ENCODE results near the gene CREB3L2. TPM values are rescaled to one million over a fixed set of nuclear protein-coding genes. Genes with fewer than 3 reads are reported as not detected.

Gene CREB3L2
- total RNA-seq, 1 donor from 2014 or later, result 29.5 TPM

DNA sequence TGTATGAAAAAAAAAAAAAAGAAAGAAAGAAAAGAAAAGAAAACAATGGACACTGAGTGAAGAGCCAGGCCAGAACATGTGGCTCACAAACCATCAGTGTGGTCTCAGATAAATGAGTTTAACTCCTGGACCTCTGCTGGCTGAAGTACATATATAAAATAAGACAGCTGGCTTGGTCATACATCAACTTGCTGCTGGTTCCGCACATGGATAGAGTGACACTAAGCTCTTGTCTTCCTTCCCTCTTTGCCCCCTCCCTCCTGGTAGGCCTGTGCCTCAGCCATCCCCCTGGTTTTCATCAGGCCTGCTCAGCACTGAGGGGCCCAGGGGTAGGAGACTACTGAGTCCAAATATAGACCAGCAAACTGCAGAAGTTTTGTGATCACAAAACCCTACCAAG is 97.1 kb downstream of the CREB3L2 start:
- DNase-seq (ENCODE audit: low read depth in 2 of 2), result no peak

DNA sequence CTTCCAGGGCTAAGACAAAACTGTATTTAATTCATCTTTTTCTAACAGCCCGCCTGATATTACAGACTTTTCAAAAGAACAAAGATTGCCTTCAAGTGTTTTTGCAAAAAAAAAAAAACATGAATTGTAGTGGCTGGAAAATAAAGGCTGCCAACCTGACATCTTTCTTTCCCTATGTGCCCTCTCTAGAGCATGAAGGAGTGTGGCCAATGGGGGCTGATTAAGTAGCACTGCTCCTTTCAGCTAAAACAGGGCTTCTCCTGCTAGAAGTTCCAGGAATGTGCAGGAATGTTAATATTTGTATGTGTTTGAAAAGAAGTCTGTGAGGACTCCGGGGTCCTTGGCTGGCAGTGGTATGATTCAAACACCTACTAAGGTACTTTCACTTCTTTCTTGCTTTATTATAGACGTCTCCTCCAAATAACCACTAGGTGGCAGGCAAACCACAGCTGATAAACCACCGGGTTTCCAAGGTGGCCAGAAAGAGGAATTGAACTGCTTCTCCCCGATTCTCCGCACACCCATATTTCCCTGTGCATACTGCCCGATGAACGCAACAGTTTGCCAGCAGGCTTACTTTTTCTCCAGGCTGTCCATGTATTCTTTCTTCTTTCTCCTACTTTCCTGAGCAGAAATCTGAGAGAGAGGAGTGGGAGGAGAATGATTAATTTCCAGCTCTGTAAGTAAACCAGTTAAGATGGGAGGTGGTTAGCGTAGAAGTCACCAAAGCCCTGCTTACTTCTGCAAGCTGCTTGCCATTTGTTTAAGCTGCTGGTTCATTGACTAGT is 98.3 kb downstream of the CREB3L2 start:
- peak; percentile 61 to 79 for DNase-seq (ENCODE audit: low read depth in 2 of 2)

DNA sequence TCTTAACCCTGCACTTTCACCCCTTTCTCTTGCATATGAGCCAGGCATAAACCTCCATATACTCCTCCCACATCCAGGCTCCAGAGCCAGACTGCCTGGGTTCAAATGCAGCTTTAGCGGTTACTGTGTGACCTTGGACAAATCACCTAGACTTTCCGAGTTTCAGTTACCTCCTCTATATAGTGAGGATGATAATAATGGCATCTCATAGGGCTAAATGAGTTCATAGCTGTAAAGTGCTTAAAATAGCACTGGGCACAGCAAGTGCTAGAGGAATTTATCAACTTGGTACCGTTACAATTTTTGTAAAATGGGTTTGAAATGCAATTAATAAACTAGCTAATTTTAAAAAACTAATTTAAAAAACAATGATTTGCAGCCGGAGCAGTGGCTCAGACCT is 101.7 kb downstream of the CREB3L2 start:
- DNase-seq (ENCODE audit: low read depth in 2 of 2), result no peak

DNA sequence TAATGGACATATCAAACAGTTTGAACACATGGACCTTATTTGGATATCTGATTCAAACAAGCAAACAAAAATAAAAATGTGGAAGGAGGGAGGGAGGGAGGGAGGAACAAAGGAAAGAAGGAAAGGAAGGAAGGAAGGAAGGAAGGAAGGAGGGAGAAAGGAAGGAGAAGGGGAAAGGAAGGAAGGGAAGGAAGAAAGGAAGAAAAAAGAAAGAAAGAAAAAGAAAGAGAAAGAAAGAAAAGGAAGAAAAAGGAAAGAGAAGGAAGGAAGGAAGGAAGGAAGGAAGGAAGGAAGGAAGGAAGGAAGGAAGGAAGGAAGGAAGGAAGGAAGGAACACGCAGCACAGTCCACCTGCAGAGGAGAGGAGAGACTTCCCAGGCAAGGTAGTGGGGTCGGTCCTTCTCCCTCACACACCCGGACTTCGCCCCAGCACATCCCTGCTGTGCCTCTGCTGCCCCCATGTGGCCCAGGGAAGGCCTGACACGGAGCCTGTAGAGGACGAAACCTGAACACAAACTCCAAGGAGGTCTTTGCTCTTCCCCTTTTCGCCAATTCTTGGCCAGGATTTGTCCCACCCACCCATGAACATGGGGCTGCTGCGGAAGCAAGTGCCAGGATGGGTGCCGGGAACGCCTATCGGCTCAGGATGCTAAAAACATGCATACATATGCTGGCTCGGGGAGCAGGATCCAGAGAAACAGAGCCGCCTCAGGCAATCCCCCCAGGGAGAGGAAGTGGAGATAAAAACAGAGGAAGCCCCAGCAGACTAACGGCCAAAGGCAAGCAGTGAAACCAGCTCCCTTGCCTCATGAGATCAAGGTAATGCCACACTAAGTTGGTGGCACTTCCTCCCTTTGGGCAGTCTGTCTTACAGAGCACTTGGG is 102.8 kb downstream of the CREB3L2 start:
- DNase-seq (ENCODE audit: low read depth in 2 of 2), result peak; percentile 58 to 78

DNA sequence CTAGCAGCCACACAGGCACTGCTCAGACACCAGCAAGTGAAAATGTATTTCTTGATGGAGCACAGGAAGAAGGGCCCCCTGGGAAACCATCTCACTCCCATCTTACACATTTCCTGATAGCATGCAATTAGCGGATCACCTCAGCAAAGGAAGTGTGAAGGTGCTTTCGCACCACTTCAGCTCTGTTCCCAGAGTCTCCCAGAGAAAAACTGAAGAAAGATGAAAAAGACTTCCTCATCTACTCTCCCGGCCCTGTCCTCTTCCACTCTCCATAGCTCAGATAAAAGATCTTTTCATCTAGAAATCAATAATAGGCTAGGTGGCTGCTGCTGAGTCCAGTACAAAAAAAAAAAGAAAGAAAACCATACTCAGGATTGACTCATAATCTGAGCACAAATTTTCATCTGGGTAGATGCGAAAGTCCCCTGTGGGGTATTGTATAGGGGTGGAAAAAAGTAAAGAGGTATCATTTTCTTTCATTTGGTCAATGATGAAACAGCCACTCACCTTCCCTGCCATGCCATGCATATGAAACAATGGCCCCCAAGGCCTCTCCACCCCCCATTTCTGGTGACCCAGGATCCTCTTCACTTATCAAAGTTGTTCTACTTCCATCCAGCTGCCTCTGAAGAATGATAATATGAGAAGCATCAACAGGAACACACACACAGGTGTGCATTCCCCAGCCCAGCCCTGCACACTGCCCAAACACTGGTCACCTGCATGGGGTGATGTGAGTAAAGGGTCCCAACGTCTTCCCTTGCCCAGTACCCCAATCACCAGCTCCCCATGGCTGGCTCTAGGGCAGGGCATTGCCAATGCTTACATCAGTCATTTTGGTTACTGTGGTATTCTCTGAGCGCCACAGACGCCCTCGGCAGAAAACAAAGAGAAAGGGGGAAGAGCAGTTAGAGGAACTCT is 106.3 kb downstream of the CREB3L2 start:
- DNase-seq (ENCODE audit: low read depth in 2 of 2), result no peak

DNA sequence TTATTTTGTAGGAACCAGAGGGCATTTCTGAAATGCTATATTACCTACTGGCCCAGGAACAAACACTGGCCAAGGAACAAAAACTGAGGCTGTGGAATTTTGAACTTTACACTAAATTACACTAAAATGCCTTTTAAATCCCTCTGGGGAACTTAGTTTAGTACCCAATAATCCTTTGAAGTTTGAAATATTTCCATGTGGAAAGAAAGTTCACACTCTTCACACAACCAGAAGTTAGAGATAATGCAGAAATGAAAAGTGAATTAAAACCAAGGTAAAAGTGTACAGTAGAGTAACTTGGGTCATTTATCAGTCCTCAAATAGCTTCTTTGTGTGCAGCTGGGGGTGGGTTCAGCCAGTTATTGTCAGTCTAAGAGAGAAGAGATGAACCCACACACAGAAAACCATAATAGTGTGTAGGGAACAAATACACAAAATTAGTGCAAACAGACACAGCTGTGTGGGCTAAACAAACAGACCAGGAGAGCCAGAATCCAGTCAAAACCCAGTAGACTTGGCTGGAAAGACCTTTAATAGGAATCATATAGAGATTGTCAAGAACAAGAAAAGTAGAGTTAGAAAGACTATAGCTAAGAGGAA is 108.6 kb downstream of the CREB3L2 start:
- DNase-seq (ENCODE audit: low read depth in 2 of 2), result no peak

DNA sequence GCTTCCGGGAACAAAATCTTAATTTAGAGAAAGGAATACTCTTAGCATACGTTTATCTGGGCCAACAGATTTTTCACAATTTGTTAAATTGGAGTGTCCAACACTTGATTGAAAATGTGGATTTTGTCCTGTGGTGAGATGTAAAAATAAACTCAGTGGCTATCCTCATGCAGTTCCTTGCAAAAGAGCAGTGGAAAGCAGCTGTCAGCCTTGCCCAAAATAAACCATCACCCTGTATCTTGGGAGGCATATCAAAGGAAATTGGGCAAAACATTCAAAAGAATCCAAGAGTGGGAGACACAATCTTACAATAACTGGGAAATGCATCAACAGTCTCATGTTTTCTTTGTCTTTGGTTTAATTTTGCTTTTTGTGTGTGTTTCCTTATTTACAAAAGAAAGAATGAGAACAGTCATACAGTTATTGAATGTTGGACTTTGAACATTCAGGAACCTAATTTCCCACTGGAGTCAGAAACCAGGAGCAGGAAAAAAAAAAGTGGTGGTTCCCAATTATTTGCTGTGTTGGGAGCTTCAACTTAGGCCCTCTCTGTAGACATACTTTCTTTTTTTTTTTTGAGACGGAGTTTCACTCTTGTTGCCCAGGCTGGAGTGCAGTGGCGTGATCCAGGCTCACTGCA is 110.8 kb downstream of the CREB3L2 start:
- DNase-seq (ENCODE audit: low read depth in 2 of 2), result no peak

DNA sequence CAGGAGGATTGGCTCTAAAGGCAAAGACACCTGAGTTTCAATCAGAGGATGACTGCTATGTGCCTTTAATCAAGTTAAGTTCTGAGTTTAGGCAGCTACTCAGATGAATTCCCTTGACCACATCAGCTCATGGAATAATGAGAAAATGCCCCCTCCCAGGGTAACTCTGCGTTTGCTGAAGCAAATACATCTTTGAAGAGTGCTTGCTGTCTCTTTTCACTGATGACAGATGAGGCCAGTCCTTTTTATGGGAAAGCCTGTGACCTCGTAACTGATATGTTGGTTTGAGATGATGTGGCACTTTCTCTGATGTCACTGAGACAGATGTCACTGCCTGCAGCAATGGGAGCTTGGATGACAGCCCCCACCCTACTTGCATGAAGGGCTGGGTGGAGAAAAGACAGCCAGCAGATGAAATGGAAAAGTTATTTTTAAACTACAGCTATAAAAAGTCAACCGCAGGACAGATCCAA is 111.4 kb downstream of the CREB3L2 start:
- no peak for DNase-seq (ENCODE audit: low read depth in 2 of 2)

DNA sequence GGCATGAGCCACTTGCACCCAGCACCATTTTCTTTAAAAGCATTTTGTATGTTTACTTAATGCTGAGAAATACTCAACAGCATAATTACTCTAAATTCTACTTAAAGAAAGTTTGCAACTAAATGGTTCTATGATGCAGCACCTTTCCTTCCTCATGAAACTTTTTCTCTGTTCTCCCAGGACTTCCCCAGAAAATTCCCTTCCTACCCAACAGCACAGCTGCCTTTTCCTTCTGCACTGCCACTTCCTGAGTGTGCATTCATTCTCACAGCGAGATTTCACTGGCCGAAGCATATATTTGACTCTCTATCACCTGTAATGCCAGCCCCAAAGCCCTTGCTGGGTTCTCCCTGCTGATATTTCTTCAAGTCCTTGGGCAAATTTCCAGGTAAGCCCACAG is 113.6 kb downstream of the CREB3L2 start:
- no peak for DNase-seq (ENCODE audit: low read depth in 2 of 2)

DNA sequence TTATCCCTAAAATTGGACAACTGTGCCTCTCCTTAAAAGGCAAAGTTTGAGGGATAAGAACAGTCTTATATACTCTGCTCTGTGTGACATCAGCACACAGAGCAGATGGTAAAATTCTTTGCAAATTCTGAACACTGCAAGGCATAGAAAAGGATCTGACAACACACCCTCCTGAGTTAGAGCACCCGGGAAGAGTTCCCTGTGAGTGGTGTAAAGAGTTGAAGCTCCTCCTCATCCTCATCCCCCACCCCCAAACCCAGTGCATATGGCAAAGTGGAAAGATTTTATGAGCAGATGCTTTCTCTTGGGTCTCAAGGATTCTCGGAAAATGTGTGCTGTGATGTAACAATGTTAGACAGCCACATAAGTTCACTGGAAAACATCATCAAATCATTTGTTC is 115.1 kb downstream of the CREB3L2 start:
- DNase-seq (ENCODE audit: low read depth in 2 of 2), result no peak

DNA sequence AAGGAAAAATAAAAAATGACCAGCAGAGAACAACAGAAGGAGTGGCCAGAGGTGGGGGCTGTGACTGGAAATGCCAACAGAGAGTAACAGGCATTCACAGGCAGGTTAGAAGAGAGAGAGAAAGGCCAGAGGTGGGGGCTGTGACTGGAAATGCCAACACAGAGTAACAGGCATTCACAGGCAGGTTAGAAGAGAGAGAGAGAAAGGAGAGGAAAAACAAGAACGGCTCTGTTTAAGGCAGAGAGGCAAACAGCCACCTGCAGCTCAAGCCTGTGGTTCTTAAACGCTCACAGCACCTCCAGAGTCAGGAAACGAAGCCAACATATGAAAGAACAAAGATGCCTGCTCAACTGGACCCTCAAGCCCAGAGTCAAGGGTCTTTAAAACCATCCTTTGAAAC is 115.6 kb downstream of the CREB3L2 start:
- no peak for DNase-seq (ENCODE audit: low read depth in 2 of 2)

DNA sequence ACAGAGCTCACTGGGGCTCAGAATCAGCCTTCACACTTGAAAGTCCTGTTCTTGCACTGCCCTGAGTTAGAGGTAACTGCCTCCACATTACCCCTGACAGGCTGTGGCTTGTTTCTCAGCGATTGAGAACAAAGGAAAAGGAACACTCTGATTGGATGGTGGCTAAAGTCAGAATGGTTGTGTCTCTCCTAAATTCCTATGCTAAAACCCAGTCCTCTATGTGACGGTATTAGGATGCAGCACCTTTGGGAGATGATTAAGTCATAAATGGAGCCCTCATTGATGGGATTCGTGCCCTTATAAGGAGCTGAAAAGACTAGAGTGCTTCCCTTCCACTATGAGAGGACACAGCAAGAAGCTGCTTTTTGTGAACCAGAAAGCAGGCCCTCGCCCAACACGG is 116.2 kb downstream of the CREB3L2 start:
- no peak for DNase-seq (ENCODE audit: low read depth in 2 of 2)

DNA sequence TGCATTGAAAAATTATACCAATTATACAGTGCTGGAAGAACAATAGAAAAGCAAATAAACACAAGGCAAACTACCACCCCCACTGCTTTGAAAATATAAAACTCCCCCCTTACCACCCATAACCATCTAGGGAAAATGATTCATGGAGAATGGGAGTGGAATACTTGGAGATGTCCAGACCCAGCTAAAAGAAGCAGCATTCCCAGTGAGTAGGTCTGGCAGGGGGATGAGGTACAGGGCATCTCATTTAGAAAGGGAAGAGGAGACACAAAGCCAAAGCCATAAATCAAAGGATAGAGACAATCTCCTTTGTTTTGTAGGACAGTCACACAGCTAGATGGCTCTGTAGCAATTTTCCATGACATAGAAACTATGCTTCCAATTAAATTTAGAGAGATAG is 119.1 kb downstream of the CREB3L2 start:
- peak; percentile 44 to 56 for DNase-seq (ENCODE audit: low read depth in 2 of 2)

DNA sequence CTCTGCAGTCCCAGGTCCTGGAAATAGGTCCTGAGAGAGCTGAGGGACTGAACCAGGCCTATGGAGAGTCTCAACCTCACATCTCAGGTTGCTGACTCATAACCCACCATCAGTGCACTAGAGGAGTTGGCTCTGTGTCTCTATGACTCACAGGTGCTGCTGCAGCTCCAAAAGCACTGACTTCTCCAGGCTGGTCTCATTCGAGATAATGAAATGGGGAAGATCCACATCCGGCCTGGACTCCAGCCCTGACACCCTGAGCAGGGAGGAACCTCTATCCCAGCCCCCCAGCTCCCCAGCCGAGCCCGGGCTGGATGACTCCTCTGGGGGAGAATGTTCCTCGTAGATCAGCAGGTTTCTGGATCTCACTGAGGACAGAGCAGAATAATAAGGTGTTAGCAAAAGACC is 119.6 kb downstream of the CREB3L2 start:
- DNase-seq (ENCODE audit: low read depth in 2 of 2), result peak in 1 of 2 donors; percentile 90

DNA sequence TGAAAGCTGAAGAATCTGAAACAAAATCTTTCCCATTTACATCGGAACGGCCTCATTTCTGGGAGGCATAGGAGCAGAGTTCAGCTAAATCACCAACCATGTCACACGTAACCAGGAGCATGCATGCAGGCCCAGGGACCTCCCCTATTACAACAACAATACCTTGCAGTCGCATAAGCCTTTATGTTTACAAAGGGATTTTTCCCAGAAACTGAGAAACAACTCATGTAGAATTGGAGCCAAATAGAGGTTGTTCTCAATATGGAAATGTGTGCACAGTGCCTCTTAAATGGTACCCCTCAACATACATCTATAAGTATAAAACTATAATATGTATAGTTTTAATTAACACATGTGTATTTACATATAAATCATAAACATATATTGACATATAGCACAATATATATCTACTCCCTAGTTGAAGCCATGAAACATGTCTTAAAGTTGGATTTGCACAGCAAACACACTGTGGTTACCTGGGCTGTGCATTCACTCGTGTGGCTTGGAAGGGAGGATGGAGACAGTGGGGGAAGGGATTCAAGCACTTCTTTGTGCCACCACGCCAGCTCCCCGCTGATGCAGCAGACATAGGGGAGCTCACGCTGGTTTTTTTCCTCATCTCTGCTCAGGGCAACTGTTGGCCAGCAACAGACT is 120.2 kb downstream of the CREB3L2 start:
- DNase-seq (ENCODE audit: low read depth in 2 of 2), result no peak

DNA sequence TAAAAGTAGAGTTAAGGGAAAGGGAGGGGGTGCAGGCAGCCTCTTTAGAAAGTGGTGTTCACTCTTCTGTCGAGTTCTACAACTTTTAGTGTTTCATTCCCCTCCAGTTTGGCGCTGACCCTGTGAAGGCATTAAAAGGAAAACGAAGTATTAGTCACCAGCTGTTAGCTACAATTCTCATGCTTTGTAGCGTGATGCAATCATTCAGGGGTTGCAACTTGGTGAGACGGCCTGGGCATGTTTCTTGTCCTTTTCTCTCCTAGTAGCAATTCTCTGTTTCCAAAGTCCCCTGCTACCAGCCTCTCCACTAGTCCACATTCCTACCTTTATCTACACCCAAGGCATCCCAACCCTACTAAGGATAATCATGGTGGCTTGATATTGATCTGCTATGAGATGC is 121.5 kb downstream of the CREB3L2 start:
- peak in 1 of 2 donors; percentile 32 for DNase-seq (ENCODE audit: low read depth in 2 of 2)

DNA sequence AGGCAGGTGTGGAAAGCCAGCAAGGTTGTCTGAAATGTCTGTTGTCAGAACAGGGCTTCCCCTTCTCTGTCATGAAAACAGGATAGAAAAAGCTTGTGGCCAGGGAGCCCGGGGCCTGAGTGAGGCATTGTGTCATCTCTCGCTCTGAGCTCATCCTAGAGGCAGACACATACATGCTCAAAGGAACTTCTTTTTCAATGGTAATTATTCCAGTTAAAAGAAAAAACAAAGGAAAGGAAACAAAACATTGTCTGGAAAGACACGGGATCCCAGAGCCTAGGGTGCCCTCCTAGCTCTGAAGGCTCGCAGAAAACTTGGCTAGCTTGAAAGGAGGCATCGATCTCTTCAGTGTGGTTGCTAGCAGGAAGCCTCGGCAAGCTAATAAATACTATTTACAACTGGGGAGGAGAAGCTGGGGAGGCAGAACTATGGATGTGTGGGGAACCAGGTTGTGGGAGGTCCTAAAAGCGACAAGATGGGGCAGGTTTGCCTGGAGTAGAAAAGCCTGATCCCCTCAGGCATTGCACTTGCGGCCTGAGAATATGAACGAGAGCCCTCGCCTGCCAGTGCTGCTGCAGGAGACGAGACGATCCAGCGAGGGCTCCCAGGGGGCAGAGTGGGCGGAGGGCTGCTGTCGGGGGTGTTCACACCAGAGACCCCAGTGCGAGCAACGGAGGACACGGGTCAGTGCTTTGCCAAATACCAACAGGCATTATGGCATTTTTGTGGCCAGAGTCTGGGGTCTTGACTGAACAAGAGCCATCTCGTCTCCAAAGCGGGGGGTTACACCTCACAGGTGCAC is 122.3 kb downstream of the CREB3L2 start:
- DNase-seq (ENCODE audit: low read depth in 2 of 2), result no peak

DNA sequence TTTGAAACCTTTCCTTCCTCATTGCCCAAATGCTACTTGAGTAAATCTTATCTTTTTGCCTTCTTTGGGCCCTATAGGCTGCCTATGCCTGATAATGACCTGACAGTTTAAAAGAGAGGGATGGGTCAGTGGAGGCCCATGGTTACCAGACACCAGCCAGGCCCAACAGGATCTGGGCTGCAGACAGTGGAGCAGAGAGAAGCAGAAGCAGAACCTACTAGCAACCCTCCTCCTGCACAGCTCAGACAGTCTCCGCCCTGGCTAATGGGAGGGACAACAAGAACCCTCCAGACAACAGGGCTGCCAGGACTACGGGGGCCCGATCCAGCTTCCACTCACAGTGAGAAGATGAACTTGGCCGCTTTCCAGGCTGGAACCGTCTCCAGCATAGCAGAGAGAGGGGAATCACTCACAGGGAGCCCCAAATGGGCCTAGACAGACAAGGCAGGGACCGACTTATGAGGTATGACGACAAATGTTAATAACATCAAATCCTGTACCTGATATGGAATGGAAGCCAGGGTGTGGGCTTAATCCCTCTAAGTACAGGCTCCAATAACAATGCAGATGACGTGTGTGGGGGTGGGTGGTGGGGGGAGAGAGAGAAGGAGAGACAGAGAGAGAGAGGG is 123.4 kb downstream of the CREB3L2 start:
- DNase-seq (ENCODE audit: low read depth in 2 of 2), result no peak
